Activated CD4-positive, alpha-beta T cell treated with anti-CD3 and anti-CD28 coated beads for 36 hours (primary cell): Measurements from ENCODE around the gene TRIM54. TPM values are rescaled to one million over a fixed set of nuclear protein-coding genes. Genes with fewer than 3 reads are reported as not detected.

ENCODE experiments used
- ATAC-seq: fragments of 200-7000 bp; cut with Tn5 transposase; one replicate; pipeline ENCODE4 v1.10.0; 2021; ENCODE audit warnings: mild to moderate bottlenecking, moderate library complexity
- CTCF ChIA-PET: fragments of 350-600 bp; sonication (Branson Sonifier 250); formaldehyde crosslinking; loops from one replicate; lab custom pipeline; 2021; ENCODE audit warnings: antibody characterized with exemption; lab: Charles Lee
- POLR2A ChIA-PET: fragments of 350-600 bp; sonication (Branson Sonifier 250); formaldehyde crosslinking; loops from one replicate; lab custom pipeline; 2021; ENCODE audit warnings: antibody characterized with exemption, inconsistent platforms; lab: Charles Lee
- DNase-seq: peaks from one replicate; pipeline ENCODE4 v3.0.0-alpha.2; 2020
- H3K27ac Mint-ChIP-seq: one replicate; pipeline ENCODE4 v1.8.0; 2021; ENCODE audit warnings: mixed read lengths
- H3K27me3 Mint-ChIP-seq: one replicate; pipeline ENCODE4 v1.8.0; 2021; ENCODE audit warnings: mixed read lengths
- H3K36me3 Mint-ChIP-seq: one replicate; pipeline ENCODE4 v1.8.0; 2021; ENCODE audit warnings: low read depth, mixed read lengths
- H3K4me1 Mint-ChIP-seq: one replicate; pipeline ENCODE4 v1.8.0; 2021; ENCODE audit warnings: mixed read lengths
- H3K4me3 Mint-ChIP-seq: one replicate; pipeline ENCODE4 v1.8.0; 2021; ENCODE audit warnings: mild to moderate bottlenecking, moderate library complexity, mixed read lengths
- H3K9me3 Mint-ChIP-seq: one replicate; pipeline ENCODE4 v1.8.0; 2021; ENCODE audit warnings: low read depth, mixed read lengths
- intact Hi-C, 2 experiments: fragments of 100-400 bp; cut with DNase I in 1 of 2; cut with micrococcal nuclease in 1 of 2; formaldehyde crosslinking; loops; one replicate each; pipeline versions ENCODE4 v1.14.2 to v1.15.1; 2022 to 2024; cut with DNase I, micrococcal nuclease
- total RNA-seq, 2 experiments: library from RNA; stranded (reverse); gene quantifications; one replicate each; pipeline ENCODE4 v1.2.3, GENCODE V29; 2021

TRIM54 gene
- total RNA-seq, 2 experiments from 2014 or later = 0.09 to 0.11 TPM

DNA sequence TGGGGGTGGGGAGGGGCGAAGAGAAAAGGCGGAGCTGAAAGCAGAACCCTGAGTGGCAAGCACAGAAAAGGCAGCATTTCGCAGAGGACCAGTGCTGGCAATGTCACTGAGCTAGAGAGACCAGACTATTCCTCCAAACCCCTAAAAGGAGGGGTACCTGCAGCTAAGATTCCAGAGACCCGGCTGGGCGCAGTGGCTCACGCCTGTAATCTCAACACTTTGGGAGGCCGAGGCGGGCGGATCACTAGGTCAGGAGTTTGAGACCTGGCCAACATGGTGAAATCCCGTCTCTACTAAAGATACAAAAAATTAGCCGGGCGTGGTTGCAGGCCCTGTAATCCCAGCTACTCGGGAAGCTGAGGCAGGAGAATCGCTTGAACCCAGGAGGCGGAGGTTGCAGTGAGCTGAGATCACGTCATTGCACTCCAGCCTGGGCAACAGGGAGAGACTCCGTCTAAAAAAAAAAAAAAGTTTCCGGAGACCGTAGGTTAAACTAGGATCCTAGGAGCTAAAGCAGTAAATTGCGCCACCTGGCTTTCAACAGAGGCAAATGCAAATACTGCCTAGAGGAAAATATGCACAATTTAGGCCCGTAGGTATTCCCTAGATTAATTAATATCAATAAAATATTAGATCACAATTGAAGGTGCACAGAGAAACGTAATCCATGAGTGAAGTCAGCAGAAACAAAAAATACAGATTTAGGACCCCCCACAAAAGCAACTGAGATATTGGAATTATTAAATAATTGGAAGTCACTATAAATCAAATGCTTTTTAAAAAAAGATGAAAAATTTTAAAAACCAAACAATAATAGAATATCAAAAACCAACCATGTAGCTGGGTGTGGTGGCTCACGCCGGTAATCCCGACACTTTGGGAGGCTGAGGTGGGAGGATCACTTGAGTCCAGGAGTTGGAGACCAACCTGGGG lies 21.1 kb downstream of the TRIM54 start:
- H3K27ac Mint-ChIP-seq = peak overlapping the region; percentile 24
- H3K36me3 Mint-ChIP-seq = peaks cover 2% of the 10 kb centered on the region
- intact Hi-C loops = loop anchor here (1.0 to 10.0 kb wide), 8 partner anchors 23 to 459 kb away; partner anchors contain the start of gene DPYSL5 (in 1 of the 2)
- no peaks in the 10 kb centered on the region for H3K9me3 Mint-ChIP-seq
- H3K4me1 Mint-ChIP-seq = peaks cover 5% of the 10 kb centered on the region
- ChIA-PET CTCF (interaction anchor here (0.6 to 4.4 kb wide), 57 partner anchors 8 to 1214 kb away, joined by 3 to 44 read pairs (median 4); partner anchors contain the start of genes MPV17, SLC30A3 and TRIM54), POLR2A (interaction anchor here (1.0 kb wide), 1 partner anchor 52 kb away, joined by 6 read pairs; no protein-coding TSS in a partner anchor)
- peak; percentile 67 for DNase-seq
- H3K4me3 Mint-ChIP-seq = peak overlapping the region; percentile 56
- peak; percentile 78 for ATAC-seq
- peaks cover 10% of the 10 kb centered on the region for H3K27me3 Mint-ChIP-seq

GRCh38 chr2:27304488-27305240 lies 22.4 kb downstream of the TRIM54 start:
- H3K27ac Mint-ChIP-seq = no peak overlapping the region
- intact Hi-C loops = loop anchor here in 1 of 2 experiments (5.0 to 10.0 kb wide), 5 partner anchors 42 to 460 kb away; partner anchors contain the start of genes DPYSL5 and SLC30A3
- H3K4me3 Mint-ChIP-seq = no peak overlapping the region
- ATAC-seq = no peak
- CTCF ChIA-PET = interaction anchor here (0.6 to 3.7 kb wide), 11 partner anchors 12 to 382 kb away, joined by 3 to 23 read pairs (median 3); partner anchors contain the start of gene TRIM54
- H3K36me3 Mint-ChIP-seq = peaks cover 11% of the 10 kb centered on the region
- no peaks in the 10 kb centered on the region for H3K9me3 Mint-ChIP-seq
- peaks cover 5% of the 10 kb centered on the region for H3K4me1 Mint-ChIP-seq
- H3K27me3 Mint-ChIP-seq = peaks cover 10% of the 10 kb centered on the region
- no peak for DNase-seq
- POLR2A ChIA-PET = no interaction called here

DNA sequence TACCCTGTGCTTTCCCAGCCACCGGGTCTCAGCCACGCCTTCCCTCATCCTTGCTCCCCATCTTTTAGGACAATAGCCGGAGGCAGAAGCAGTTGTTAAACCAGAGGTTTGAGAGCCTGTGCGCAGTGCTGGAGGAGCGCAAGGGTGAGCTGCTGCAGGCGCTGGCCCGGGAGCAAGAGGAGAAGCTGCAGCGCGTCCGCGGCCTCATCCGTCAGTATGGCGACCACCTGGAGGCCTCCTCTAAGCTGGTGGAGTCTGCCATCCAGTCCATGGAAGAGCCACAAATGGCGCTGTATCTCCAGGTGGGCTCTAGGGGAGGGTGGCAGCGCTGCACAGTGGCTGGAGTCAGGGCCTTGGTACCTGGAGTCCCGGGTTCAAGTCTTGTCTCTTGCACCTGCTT lies 23.3 kb downstream of the TRIM54 start:
- Mint-ChIP-seq H3K36me3 (peaks cover 15% of the 10 kb centered on the region), H3K9me3 (no peaks in the 10 kb centered on the region), H3K27ac (no peak overlapping the region), H3K27me3 (peaks cover 10% of the 10 kb centered on the region), H3K4me3 (no peak overlapping the region), H3K4me1 (peaks cover 5% of the 10 kb centered on the region)
- intact Hi-C loops = loop anchor here in 1 of 2 experiments (5.0 to 10.0 kb wide), 2 partner anchors 43 to 461 kb away; partner anchors contain the start of genes DPYSL5 and SLC30A3
- DNase-seq (no peak), ATAC-seq (no peak)
- CTCF ChIA-PET = interaction anchor here (0.6 to 3.7 kb wide), 8 partner anchors 18 to 383 kb away, joined by 3 to 22 read pairs (median 3); partner anchors contain the start of gene TRIM54
- POLR2A ChIA-PET = no interaction called here

DNA sequence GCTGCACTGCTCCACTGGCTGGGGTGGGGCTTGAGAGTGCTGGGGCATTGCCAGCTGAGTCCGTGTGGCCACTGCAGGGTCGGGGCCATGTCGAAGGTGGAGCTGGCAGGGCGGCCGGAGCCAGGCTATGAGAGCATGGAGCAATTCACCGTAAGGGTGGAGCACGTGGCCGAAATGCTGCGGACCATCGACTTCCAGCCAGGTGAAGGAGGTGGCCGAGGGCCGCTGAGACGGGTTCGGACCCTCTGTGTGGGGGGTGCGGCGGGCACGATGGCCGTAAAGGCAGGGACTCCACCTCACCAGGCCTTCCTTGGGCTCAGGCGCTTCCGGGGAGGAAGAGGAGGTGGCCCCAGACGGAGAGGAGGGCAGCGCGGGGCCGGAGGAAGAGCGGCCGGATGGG lies 23.9 kb downstream of the TRIM54 start:
- ChIA-PET CTCF (interaction anchor here (0.7 to 0.9 kb wide), 2 partner anchors 18 to 22 kb away, joined by 3 to 4 read pairs; no protein-coding TSS in a partner anchor), POLR2A (no interaction called here)
- intact Hi-C loops = loop anchor here in 1 of 2 experiments (5.0 to 10.0 kb wide), 2 partner anchors 44 to 461 kb away; partner anchors contain the start of genes DPYSL5 and SLC30A3
- ATAC-seq (peak; percentile 8), DNase-seq (no peak)
- H3K27ac Mint-ChIP-seq = no peak overlapping the region
- H3K27me3 Mint-ChIP-seq = peaks cover 10% of the 10 kb centered on the region
- no peak overlapping the region for H3K4me3 Mint-ChIP-seq
- H3K4me1 Mint-ChIP-seq = peaks cover 5% of the 10 kb centered on the region
- H3K36me3 Mint-ChIP-seq = peaks cover 16% of the 10 kb centered on the region
- no peaks in the 10 kb centered on the region for H3K9me3 Mint-ChIP-seq

GRCh38 chr2:27306573-27307286 lies 24.5 kb downstream of the TRIM54 start:
- Mint-ChIP-seq H3K27me3 (peaks cover 10% of the 10 kb centered on the region), H3K4me1 (peaks cover 5% of the 10 kb centered on the region), H3K4me3 (peak overlapping the region; percentile 33), H3K9me3 (no peaks in the 10 kb centered on the region), H3K36me3 (peaks cover 22% of the 10 kb centered on the region), H3K27ac (no peak overlapping the region)
- intact Hi-C loops = loop anchor here in 1 of 2 experiments (5.0 to 10.0 kb wide), 2 partner anchors 44 to 462 kb away; partner anchors contain the start of genes DPYSL5 and SLC30A3
- POLR2A ChIA-PET = no interaction called here
- CTCF ChIA-PET = interaction anchor here (0.5 kb wide), 1 partner anchor 762 kb away, joined by 4 read pairs; no protein-coding TSS in a partner anchor
- ATAC-seq (peak; percentile 57), DNase-seq (peak; percentile 58)

DNA sequence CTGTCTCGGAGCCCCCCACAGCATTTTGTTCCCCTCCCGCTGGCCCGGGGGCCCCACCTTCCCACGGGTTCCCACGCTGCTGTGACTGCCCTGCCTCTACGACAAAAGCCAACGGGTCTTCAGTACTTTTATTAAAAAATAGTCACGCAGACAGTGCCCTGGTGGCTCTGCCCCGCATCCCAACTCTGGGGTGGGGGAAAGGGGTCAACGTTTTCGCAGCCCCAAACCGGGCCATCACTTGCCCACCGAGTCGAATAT lies 25.0 kb downstream of the TRIM54 start:
- Mint-ChIP-seq H3K27ac (no peak overlapping the region), H3K4me3 (no peak overlapping the region), H3K9me3 (no peaks in the 10 kb centered on the region), H3K36me3 (peaks cover 26% of the 10 kb centered on the region), H3K27me3 (peaks cover 10% of the 10 kb centered on the region), H3K4me1 (peaks cover 5% of the 10 kb centered on the region)
- ChIA-PET POLR2A (no interaction called here), CTCF (interaction anchor here (0.5 kb wide), 1 partner anchor 762 kb away, joined by 4 read pairs; no protein-coding TSS in a partner anchor)
- ATAC-seq (no peak), DNase-seq (no peak)
- intact Hi-C loops = loop anchor here in 1 of 2 experiments (5.0 to 10.0 kb wide), 2 partner anchors 45 to 462 kb away; partner anchors contain the start of genes DPYSL5 and SLC30A3

GRCh38 chr2:27307545-27308358 lies 25.5 kb downstream of the TRIM54 start:
- peaks cover 4% of the 10 kb centered on the region for H3K4me1 Mint-ChIP-seq
- H3K9me3 Mint-ChIP-seq = no peaks in the 10 kb centered on the region
- no peak for ATAC-seq
- intact Hi-C loops = loop anchor here in 1 of 2 experiments (5.0 to 10.0 kb wide), 2 partner anchors 45 to 463 kb away; partner anchors contain the start of genes DPYSL5 and SLC30A3
- peaks cover 10% of the 10 kb centered on the region for H3K27me3 Mint-ChIP-seq
- no peak for DNase-seq
- ChIA-PET POLR2A (interaction anchor here (0.6 kb wide), 1 partner anchor 227 kb away, joined by 6 read pairs; no protein-coding TSS in a partner anchor), CTCF (no interaction called here)
- no peak overlapping the region for H3K4me3 Mint-ChIP-seq
- no peak overlapping the region for H3K27ac Mint-ChIP-seq
- H3K36me3 Mint-ChIP-seq = peaks cover 30% of the 10 kb centered on the region

DNA sequence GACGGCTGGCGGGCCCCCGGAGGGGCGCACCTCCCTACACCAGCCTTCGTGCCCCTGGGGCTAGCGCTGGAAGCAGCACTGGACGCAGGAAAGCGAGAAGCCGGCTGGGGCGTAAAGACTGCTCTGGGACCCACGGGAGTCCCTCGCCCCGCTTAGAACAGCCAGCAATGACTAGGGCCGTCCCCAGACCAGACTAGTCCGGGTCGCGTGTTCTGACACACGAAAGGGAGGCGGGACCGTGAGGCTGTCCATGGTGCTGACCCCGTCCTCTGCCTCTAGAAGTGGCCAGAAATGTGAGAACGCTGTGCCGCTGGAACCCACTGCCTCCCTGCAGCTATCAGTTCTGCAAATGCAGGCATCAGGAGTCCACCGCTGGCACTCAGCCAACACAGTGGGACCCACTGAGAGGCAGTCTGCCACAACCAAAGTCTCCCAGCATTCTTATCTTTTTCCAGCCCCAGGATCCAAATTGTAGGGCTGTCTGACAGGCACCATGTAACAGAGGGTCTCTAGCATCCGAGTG lies 26.2 kb downstream of the TRIM54 start, which contains the start of gene UCN:
TSS of gene UCN (minus strand) at position 87 of the 523 bp plus-strand sequence. CDS start 550 bp downstream, outside the sequence.
- H3K27me3 Mint-ChIP-seq = peaks cover 10% of the 10 kb centered on the region
- no peak for ATAC-seq
- no peak within 1 kb of the TSS for H3K4me3 Mint-ChIP-seq
- intact Hi-C loops = loop anchor here in 1 of 2 experiments (5.0 to 10.0 kb wide), 2 partner anchors 46 to 464 kb away; partner anchors contain the start of genes DPYSL5 and SLC30A3
- ChIA-PET POLR2A (interaction anchor here (0.6 kb wide), 1 partner anchor 227 kb away, joined by 6 read pairs; no protein-coding TSS in a partner anchor), CTCF (no interaction called here)
- no peak within 1 kb of the TSS for H3K27ac Mint-ChIP-seq
- no peaks in the 10 kb centered on the region for H3K9me3 Mint-ChIP-seq
- no peaks in the 10 kb centered on the region for H3K4me1 Mint-ChIP-seq
- H3K36me3 Mint-ChIP-seq = peaks cover 30% of the 10 kb centered on the region
- DNase-seq = no peak

DNA sequence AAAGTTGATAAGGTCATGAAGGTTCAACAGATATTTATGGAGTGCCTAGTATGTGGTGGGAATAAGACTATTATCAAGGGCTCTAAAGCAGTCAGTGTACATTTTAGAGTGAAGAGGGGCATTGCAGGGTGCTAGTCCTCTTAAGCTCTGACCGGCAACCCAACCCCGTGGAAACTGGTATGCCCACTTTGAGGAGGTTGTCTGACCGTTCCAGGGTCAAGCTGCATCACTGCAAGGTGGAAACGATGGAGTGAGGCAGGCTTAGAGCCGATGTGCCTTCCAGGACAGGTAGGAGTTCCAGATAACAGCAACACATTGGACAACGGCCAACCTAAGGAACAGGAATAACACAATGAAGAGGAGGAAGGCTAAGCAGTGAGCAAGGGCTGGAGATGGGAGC lies 27.4 kb downstream of the TRIM54 start:
- DNase-seq (no peak), ATAC-seq (no peak)
- POLR2A ChIA-PET = interaction anchor here (0.8 kb wide), 1 partner anchor 1231 kb away, joined by 3 read pairs; no protein-coding TSS in a partner anchor
- intact Hi-C loops = loop anchor here in 1 of 2 experiments (5.0 to 10.0 kb wide), 2 partner anchors 47 to 465 kb away; partner anchors contain the start of genes DPYSL5 and SLC30A3
- Mint-ChIP-seq H3K4me3 (no peak overlapping the region), H3K27ac (no peak overlapping the region), H3K36me3 (peaks cover 30% of the 10 kb centered on the region), H3K9me3 (no peaks in the 10 kb centered on the region), H3K27me3 (peaks cover 8% of the 10 kb centered on the region), H3K4me1 (no peaks in the 10 kb centered on the region)
- CTCF ChIA-PET = interaction anchor here (0.6 to 1.2 kb wide), 3 partner anchors 28 to 991 kb away, joined by 3 read pairs; no protein-coding TSS in a partner anchor
